ENCODE data around the gene DNAI1. TPM values are rescaled to one million over a fixed set of nuclear protein-coding genes. Genes with fewer than 3 reads are reported as not detected.

The DNAI1 gene
- polyA plus RNA-seq, 1 donor (not counting 4 experiments of a cell fraction or from before 2014, with no cell fraction given) = 0.08 TPM

DNA sequence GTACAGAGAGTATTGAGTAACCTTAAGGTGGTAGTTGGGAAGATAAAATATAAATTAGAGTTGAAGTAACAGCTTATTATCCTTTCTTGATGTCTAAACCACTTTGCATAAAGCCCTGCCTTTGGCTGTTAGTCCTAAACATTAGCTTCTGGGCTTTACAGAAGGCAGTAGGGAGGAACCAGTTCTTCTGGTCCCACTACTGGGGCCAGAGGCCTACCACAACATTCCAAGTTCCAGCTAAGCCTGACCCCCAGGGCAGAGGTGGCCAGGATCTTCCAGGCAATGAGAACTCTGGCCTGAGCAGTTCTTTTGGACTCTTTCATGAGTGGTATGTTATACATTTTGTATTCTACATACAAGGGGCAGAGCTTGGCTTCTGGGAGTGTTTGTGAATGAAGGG lies 26.1 kb downstream of the DNAI1 start:
- no peaks in the 10 kb centered on the region for H3K9me1 ChIP-seq (ENCODE audit: control insufficient read depth, extremely low read depth, insufficient read depth, low read length)
- peaks cover 14% of the 10 kb centered on the region for H3K27me3 ChIP-seq (ENCODE audit: control insufficient read depth, extremely low read depth, insufficient read depth, low read length)
- H3K4me3 ChIP-seq (ENCODE audit: control insufficient read depth in 2 of 3, extremely low read depth in 1 of 3, insufficient read depth in 2 of 3, low read depth in 1 of 3, low read length in 3 of 3) = no peak overlapping the region
- no peak for FAIRE-seq
- no peak overlapping the region for H3K9ac ChIP-seq (ENCODE audit: control insufficient read depth, extremely low read depth, insufficient read depth, low read length)
- no peaks in the 10 kb centered on the region for H3K4me1 ChIP-seq (ENCODE audit: control insufficient read depth, extremely low read depth, insufficient read depth, low read length)
- H4K20me1 ChIP-seq (ENCODE audit: control insufficient read depth, extremely low read depth, insufficient read depth, low read length) = no peaks in the 10 kb centered on the region
- TF ChIP-seq CTCF (optimal IDR thresholded peaks at IDR 0.05 in 1 of 3, IDR thresholded peaks at IDR 0.05 in 1 of 3, conservative IDR thresholded peaks at IDR 0.05 in 1 of 3; ENCODE audit: extremely low read depth in 1 of 3, insufficient read depth in 2 of 3, low read length in 3 of 3) (no peak), EZH2 (IDR thresholded peaks at IDR 0.05; ENCODE audit: low read length) (no peak)
- dilution Hi-C loops (cut with MboI; ENCODE audit: extremely low pct_ligation_motif_present, low sequenced_read_pairs) = no loop called here
- no peak for DNase-seq (ENCODE audit: low read depth, low spot score)
- no peak overlapping the region for H2AFZ ChIP-seq (ENCODE audit: control insufficient read depth, low read length)
- H3K36me3 ChIP-seq (ENCODE audit: control insufficient read depth in 2 of 2, extremely low read depth in 1 of 2, insufficient read depth in 2 of 2, low read length in 2 of 2) = no peaks in the 10 kb centered on the region
- no peaks in the 10 kb centered on the region for H3K9me3 ChIP-seq (ENCODE audit: control insufficient read depth, low read depth, low read length)
- H3K4me2 ChIP-seq (ENCODE audit: control insufficient read depth, extremely low read depth, insufficient read depth, low read depth, low read length) = no peak overlapping the region
- H3K27ac ChIP-seq (ENCODE audit: control insufficient read depth, insufficient read depth, low read length) = no peak overlapping the region
- no peaks in the 10 kb centered on the region for H3K79me2 ChIP-seq (ENCODE audit: control insufficient read depth, insufficient read depth, low read length)

GRCh38 chr9:34485822-34486221 lies 27.2 kb downstream of the DNAI1 start:
- peaks cover 14% of the 10 kb centered on the region for H3K27me3 ChIP-seq (ENCODE audit: control insufficient read depth, extremely low read depth, insufficient read depth, low read length)
- no peak overlapping the region for H3K4me3 ChIP-seq (ENCODE audit: control insufficient read depth in 2 of 3, extremely low read depth in 1 of 3, insufficient read depth in 2 of 3, low read depth in 1 of 3, low read length in 3 of 3)
- H3K4me1 ChIP-seq (ENCODE audit: control insufficient read depth, extremely low read depth, insufficient read depth, low read length) = no peaks in the 10 kb centered on the region
- H3K9me1 ChIP-seq (ENCODE audit: control insufficient read depth, extremely low read depth, insufficient read depth, low read length) = no peaks in the 10 kb centered on the region
- FAIRE-seq = no peak
- no peaks in the 10 kb centered on the region for H3K36me3 ChIP-seq (ENCODE audit: control insufficient read depth in 2 of 2, extremely low read depth in 1 of 2, insufficient read depth in 2 of 2, low read length in 2 of 2)
- TF ChIP-seq EZH2 (IDR thresholded peaks at IDR 0.05; ENCODE audit: low read length) (no peak), CTCF (optimal IDR thresholded peaks at IDR 0.05 in 1 of 3, IDR thresholded peaks at IDR 0.05 in 1 of 3, conservative IDR thresholded peaks at IDR 0.05 in 1 of 3; ENCODE audit: extremely low read depth in 1 of 3, insufficient read depth in 2 of 3, low read length in 3 of 3) (no peak)
- no peaks in the 10 kb centered on the region for H3K9me3 ChIP-seq (ENCODE audit: control insufficient read depth, low read depth, low read length)
- H3K27ac ChIP-seq (ENCODE audit: control insufficient read depth, insufficient read depth, low read length) = no peak overlapping the region
- no peak overlapping the region for H3K9ac ChIP-seq (ENCODE audit: control insufficient read depth, extremely low read depth, insufficient read depth, low read length)
- no peak overlapping the region for H3K4me2 ChIP-seq (ENCODE audit: control insufficient read depth, extremely low read depth, insufficient read depth, low read depth, low read length)
- H4K20me1 ChIP-seq (ENCODE audit: control insufficient read depth, extremely low read depth, insufficient read depth, low read length) = no peaks in the 10 kb centered on the region
- no peaks in the 10 kb centered on the region for H3K79me2 ChIP-seq (ENCODE audit: control insufficient read depth, insufficient read depth, low read length)
- no peak for DNase-seq (ENCODE audit: low read depth, low spot score)
- dilution Hi-C loops (cut with MboI; ENCODE audit: extremely low pct_ligation_motif_present, low sequenced_read_pairs) = no loop called here
- no peak overlapping the region for H2AFZ ChIP-seq (ENCODE audit: control insufficient read depth, low read length)
